Choroid plexus epithelial cell (primary cell): ENCODE data around the gene PSMC1.

Source experiments
- DNase-seq: peaks from one replicate; pipeline ENCODE4 v3.0.0-alpha.2; 2010; ENCODE audit warnings: low read depth
- H3K4me3 ChIP-seq: 2 replicates; pipeline ENCODE4 v1.5.1; 2011; ENCODE audit warnings: low read depth, mild to moderate bottlenecking, control low read depth, low read length, moderate library complexity
- CTCF ChIP-seq: conservative IDR thresholded peaks from 2 replicates; pipeline ENCODE4 v1.5.1; 2011; ENCODE audit warnings: low read depth, mild to moderate bottlenecking, control low read depth, inconsistent platforms, low read length, moderate library complexity

PSMC1 gene

GRCh38 chr14:90295870-90296516 is 39.6 kb downstream of the PSMC1 start:
- H3K4me3 ChIP-seq = no peak overlapping the region
- no peak for TF ChIP-seq CTCF
- DNase-seq = peak; percentile 71

- DNase-seq = no peak
- no peak overlapping the region for H3K4me3 ChIP-seq
- TF ChIP-seq CTCF = no peak
Observed at GRCh38 chr14:90296641-90297040, 40.3 kb downstream of the PSMC1 start.

DNA sequence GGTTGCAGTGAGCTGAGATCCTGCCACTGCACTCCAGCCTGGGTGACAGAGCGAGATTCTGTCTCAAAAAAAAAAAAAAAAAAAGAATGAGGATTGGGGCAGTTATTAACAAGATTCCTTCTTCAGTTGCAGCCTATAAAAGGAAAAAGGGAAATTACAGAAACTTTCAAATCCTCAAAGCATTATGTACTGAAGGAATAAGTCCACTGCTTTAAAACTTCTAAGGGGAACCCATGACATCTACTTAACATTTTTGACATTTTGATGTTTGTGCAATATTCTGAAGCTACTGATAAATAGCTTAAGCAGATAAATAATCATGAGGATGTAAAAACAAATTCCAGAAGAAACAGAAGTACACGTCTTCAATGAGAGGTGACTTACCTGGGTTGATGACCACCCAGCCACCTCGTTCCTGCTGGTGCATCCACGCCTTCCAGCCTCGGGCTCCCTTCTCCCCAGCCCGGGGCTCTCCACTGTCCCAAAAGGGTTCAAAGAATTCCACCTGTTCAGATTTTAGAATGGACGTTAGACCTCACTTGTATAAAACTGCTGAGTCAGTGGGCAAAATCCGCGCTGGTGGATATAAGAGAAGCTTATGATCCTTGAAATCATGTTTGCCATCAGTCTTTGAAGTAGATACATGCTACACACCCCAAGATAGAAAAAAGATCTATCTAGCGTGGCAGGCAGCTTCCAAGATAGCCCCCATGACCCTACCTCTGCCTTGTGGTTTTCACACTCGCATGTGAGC is 41.7 kb downstream of the PSMC1 start:
- DNase-seq = no peak
- no peak overlapping the region for H3K4me3 ChIP-seq
- no peak for TF ChIP-seq CTCF

- H3K4me3 ChIP-seq = no peak overlapping the region
- no peak for TF ChIP-seq CTCF
- no peak for DNase-seq
Observed at GRCh38 chr14:90299408-90299807, 43.1 kb downstream of the PSMC1 start.

DNA sequence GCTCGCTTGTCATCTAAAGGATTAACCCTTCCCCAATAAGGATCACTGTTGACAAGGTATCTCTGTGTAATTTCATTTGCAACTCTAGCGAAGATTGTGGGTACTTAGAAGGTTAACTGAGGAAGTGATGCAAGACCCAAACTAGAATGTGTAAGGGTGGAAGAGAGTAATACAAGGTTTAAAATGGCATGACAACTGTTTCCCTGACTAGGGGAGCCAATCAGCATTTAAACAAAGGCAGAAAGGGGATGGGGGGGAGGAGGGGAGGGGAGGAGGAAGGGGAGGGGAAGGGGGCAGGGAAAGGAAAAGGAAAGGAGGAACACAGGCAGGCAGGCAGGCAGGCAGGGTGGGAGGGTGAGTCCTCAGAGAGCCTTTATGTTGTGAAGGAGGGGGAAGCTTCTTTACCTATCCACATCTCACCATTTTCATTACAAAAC is 44.3 kb downstream of the PSMC1 start:
- DNase-seq = peak; percentile 56
- H3K4me3 ChIP-seq = no peak overlapping the region
- TF ChIP-seq CTCF = no peak

DNA sequence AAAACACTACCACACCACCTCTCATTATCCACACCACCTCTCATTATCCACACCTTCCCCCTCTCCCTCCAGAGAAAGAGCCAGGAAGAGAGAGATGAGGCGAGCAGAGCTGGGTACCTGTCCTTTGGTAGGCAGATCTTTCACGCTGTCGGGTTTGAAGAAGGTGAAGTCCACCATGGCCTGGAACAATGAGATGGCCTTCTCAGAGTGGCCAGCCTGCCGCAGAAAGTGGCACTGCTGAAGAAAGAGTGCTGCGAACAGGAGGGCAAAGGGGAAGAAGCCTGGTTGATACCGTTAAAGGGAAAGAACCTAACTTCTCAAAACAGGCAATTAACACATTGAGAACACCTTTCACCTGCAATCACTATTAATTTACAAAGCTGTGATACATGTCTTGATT is 44.8 kb downstream of the PSMC1 start:
- TF ChIP-seq CTCF = no peak
- H3K4me3 ChIP-seq = no peak overlapping the region
- no peak for DNase-seq
